Spinal cord (tissue), 10 donors: ENCODE measurements around the gene TFF2. TPM values are rescaled to one million over a fixed set of nuclear protein-coding genes. Genes with fewer than 3 reads are reported as not detected.
A peak's percentile ranks its signal among the peaks of the same experiment; 100 is the strongest.

Experiments
- DNase-seq, 6 donors: peaks; one replicate each; pipeline versions ENCODE4 v3.0.0 to v3.0.0-alpha.2; 2013 to 2015; ENCODE audit warnings: low spot score in 6 of 6, low read depth in 4 of 6
- H3K27ac ChIP-seq: one replicate; pipeline ENCODE4 v1.5.1; 2013; ENCODE audit warnings: low read depth, low read length, control low read depth
- H3K27me3 ChIP-seq: one replicate; pipeline ENCODE4 v1.6.1; 2013; ENCODE audit warnings: low read length; ENCODE audit not compliant: control insufficient read depth, insufficient read depth
- H3K36me3 ChIP-seq: one replicate; pipeline ENCODE4 v1.6.1; 2013; ENCODE audit warnings: low read length; ENCODE audit not compliant: control insufficient read depth, insufficient read depth
- H3K4me1 ChIP-seq: one replicate; pipeline ENCODE4 v1.6.1; 2013; ENCODE audit warnings: low read length; ENCODE audit not compliant: control insufficient read depth, insufficient read depth
- H3K4me3 ChIP-seq: one replicate; pipeline ENCODE4 v1.5.1; 2013; ENCODE audit warnings: low read depth, low read length, control low read depth
- H3K9me3 ChIP-seq: one replicate; pipeline ENCODE4 v1.6.1; 2013; ENCODE audit warnings: low read length; ENCODE audit not compliant: control insufficient read depth, insufficient read depth
- WGBS: methylation state at CpG from one replicate; pipeline ENCODE4 v1.1.5; 2013; ENCODE audit warnings: missing lambda C conversion rate; ENCODE audit not compliant: insufficient coverage; 5-methylcytosine and 5-hydroxymethylcytosine counted together
- polyA plus RNA-seq, 2 donors: library from polyadenylated mRNA; unstranded; fragments of 120-200 nt; gene quantifications; one replicate each; pipeline ENCODE4 v1.2.1, GENCODE V29; 2013; ENCODE audit not compliant: insufficient read length in 2 of 2
- total RNA-seq, 2 donors: library from RNA; depleted of rRNA in 1 of 2; stranded (reverse); fragments of 120-200 nt in 1 of 2; fragments of >200 nt in 1 of 2; gene quantifications; one replicate each; pipeline versions ENCODE4 v1.2.3 to v1.2.4, GENCODE V29; 2013 to 2014
- donor health status: healthy.

Gene TFF2
- total and polyA plus RNA-seq, 4 donors: not detected

DNA sequence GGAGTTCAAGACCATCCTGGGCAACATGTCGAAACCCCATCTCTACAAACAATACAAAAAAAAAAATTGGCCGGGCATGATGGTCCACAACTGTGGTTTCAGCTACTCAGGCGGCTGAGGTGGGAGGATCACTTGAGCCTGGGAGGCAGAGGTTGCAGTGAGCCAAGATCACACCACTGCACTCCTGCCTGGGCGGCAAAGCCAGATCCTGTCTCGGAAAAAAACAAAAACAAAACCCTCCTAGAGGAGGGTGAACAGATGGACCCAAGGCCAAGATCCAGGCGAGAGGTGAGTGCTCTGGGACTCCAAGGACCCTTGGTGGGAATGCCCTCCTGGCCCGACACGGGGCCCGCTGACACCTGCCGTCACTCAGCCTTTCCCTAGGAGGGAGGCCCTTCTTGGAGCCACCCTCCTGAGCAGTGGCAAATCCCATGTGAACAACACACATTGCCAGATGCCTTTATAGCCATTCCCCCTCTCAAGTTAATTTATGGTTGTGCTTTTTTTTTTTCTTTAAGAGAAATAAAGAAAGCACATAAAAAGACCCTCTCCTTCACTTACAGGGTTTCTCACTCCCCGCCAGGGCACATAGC is 380 bp downstream of the TFF2 start:
- no peak overlapping the region for H3K27ac ChIP-seq
- no peaks in the 10 kb centered on the region for H3K9me3 ChIP-seq
- peaks cover 12% of the 10 kb centered on the region for H3K4me1 ChIP-seq
- H3K4me3 ChIP-seq: no peak overlapping the region
- DNase-seq: peak in 1 of 6 donors; percentile 6
- WGBS: 54% methylated on average over 6 of the region's 11 CpGs
- H3K27me3 ChIP-seq: no peaks in the 10 kb centered on the region
- no peaks in the 10 kb centered on the region for H3K36me3 ChIP-seq

DNA sequence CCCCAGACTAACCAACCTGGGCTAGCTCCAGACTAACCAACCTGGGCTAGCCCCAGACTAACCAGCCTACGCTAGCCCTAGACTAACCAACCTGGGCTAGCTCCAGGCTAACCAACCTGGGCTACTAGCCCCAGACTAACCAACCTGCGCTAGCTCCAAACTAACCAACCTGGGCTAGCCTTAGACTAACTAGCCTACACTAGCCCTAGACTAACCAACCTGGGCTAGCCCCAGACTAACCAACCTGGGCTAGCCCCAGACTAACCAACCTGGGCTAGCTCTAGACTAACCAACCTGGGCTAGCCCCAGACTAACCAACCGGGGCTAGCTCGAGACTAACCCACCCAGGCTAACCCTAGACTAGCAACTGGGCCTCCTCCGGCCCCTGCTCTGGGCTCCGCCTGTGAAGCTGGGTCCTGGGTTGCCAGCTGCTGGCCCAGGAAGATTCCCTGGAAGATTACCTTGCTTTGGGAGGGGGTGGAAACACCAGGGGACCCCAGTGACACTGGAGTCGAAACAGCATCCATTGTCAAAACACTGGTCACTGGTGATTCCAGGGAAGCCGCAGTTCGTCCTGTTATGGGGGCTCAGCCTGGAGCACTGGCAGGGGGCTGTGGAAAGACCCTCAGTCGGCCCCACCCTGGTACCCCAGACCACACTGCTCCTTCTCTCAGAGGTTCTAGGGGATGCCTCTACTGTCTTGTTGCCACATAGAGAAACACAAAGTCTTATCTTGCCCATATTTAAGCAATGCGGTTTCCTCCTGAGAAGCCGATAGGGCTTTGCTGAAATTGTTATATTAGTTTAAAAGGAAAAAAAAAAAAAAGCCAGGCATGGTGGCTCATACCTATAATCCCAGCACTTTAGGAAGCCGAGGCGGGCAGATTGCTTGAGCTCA is 1.1 kb downstream of the TFF2 start:
- 87% methylated on average over 10 of the region's 14 CpGs for WGBS
- no peak for DNase-seq
- H3K27me3 ChIP-seq: no peaks in the 10 kb centered on the region

DNA sequence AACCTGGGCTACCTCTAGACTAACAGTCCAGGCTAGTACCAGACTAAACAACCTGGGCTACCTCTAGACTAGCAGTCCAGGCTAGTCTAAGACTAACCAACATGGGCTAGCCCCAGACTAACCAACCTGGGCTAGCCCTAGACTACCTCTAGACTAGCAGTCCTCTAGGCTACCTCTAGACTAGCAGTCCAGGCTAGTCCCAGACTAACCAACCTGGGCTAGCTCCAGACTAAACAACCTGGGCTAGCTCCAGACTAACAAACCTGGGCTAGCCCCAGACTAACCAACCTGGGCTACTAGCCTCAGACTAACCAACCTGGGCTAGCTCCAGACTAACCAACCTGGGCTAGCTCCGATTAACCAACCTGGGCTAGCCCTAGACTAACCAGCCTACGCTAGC is 2.0 kb downstream of the TFF2 start:
- Histone ChIP-seq H3K36me3 (no peaks in the 10 kb centered on the region), H3K9me3 (no peaks in the 10 kb centered on the region), H3K27ac (no peak overlapping the region), H3K4me1 (peaks cover 15% of the 10 kb centered on the region), H3K27me3 (no peaks in the 10 kb centered on the region), H3K4me3 (no peak overlapping the region)
- DNase-seq: no peak
- 100% methylated on average over 2 of the region's 2 CpGs for WGBS

More for the DNA sequence above, 1.1 kb downstream of the TFF2 start:
- Histone ChIP-seq H3K4me1 (peaks cover 12% of the 10 kb centered on the region), H3K27ac (no peak overlapping the region), H3K9me3 (no peaks in the 10 kb centered on the region), H3K36me3 (no peaks in the 10 kb centered on the region), H3K4me3 (no peak overlapping the region)

DNA sequence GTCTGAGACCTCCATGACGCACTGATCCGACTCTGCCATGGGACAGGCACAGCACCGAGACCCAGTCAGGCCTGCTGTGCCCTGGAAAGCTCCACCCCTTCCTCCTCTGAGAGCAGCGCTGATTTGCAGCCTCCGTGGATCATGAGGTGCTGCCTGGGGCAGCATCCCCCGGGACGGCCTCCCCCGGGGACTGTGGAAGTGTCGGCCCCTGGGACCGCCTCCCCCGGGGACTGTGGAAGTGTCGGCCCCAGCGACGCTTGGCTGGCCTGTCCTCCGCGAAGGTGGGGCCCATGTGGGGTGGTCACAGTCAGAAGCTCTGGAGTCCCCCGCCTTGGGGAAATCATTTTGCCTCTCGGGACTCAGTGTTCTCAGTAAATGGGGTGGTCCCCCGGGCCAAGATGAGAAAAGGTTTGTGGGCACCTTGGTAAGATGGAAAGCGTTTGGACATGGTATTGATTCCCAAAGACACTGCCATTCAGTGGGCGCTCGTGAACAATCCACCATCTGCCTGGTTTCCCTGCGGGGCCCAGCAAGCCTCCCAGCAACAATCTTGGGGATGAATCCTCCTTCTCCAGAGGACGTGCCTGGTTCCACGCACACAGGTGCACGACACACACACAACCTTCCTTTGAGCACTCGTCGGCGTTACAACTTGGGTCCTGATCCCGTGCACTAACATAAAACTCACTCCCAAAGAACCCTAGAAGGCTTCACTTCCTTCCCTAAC is 3.0 kb downstream of the TFF2 start:
- Histone ChIP-seq H3K36me3 (no peaks in the 10 kb centered on the region), H3K4me3 (no peak overlapping the region), H3K4me1 (peaks cover 15% of the 10 kb centered on the region), H3K27ac (no peak overlapping the region), H3K9me3 (no peaks in the 10 kb centered on the region), H3K27me3 (no peaks in the 10 kb centered on the region)
- DNase-seq: no peak
- 92% methylated on average over 30 of the region's 30 CpGs for WGBS

DNA sequence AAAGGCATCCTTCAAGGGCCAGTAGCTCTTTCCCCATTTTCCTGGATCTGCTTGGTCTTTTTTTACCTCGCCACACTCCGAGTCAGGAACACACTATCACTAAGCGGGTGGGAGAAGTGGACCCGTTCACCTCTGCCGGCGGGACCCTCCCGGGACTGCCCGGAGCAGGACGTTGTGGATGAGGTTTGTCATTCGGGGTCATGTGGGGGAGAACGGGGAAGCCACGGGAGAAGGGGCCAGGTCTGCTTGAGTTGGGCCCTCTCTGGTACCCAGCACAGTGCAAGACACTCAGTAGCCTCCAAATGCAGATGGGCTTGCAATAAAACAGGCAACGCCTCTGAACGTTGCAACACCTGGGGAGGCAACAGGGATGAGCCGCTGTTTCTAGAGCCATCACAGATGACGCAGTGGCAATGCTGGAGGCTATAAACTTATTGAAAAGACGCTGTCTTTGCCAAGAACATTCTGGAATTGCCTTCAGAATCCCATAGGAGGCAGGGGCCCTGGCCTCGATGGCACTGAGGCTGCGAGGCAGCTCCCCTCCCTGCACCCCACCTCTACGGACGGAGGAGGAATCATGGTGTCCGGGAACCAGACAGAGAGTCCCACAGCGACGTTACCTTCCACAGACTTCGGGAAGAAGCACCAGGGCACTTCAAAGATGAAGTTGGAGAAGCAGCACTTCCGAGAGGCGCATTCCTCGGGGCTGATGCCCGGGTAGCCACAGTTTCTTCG is 3.8 kb downstream of the TFF2 start:
- 90% methylated on average over 29 of the region's 30 CpGs for WGBS
- Histone ChIP-seq H3K27me3 (no peaks in the 10 kb centered on the region), H3K27ac (no peak overlapping the region), H3K9me3 (no peaks in the 10 kb centered on the region), H3K4me3 (no peak overlapping the region), H3K36me3 (no peaks in the 10 kb centered on the region), H3K4me1 (peaks cover 15% of the 10 kb centered on the region)
- no peak for DNase-seq

DNA sequence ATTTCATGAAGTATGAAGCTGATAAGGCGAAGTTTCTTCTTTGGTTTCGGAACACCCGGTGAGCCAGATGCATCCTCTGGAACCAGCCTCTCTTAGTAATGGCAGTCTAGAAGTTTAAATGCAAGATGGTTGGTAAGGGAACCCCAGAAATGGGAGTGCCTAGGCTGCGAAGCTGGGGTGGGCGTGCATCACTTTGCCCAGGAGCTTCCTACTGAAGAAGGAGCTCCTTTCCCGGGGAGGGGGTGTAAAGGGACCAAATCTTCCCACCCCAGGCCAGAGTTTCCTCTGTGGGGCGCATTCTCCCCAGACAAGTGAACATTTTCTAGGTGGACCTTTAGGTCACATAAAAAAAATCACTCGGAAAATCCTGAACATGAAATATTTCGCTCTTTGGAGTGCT is 4.4 kb downstream of the TFF2 start:
- WGBS: 93% methylated on average over 7 of the region's 9 CpGs
- H3K4me1 ChIP-seq: peaks cover 15% of the 10 kb centered on the region
- H3K27me3 ChIP-seq: no peaks in the 10 kb centered on the region
- no peak overlapping the region for H3K4me3 ChIP-seq
- no peak for DNase-seq
- no peaks in the 10 kb centered on the region for H3K9me3 ChIP-seq
- no peak overlapping the region for H3K27ac ChIP-seq
- no peaks in the 10 kb centered on the region for H3K36me3 ChIP-seq

DNA sequence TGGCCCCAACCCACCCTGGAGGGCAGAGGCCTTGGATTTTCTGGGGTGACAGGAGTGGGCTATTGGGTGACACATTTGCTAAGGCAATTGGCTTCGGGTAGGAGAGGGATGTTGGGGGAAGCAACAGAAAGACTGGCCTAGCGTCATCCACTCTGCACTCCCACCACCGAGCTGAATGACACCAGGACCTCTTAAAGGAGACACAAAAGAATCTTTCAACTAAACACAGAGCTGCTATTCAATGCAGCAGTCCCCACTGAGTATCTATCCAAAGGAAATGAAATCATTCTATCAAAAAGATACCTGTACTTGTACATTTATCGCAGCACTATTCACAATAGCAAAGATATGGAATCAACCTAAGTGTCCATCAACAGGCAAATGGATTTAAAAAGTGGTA is 6.2 kb downstream of the TFF2 start:
- Histone ChIP-seq H3K36me3 (no peaks in the 10 kb centered on the region), H3K9me3 (no peaks in the 10 kb centered on the region), H3K4me1 (peaks cover 3% of the 10 kb centered on the region), H3K27ac (no peak overlapping the region), H3K27me3 (no peaks in the 10 kb centered on the region), H3K4me3 (no peak overlapping the region)
- WGBS: 47% methylated on average over 2 of the region's 4 CpGs
- peak in 1 of 6 donors; percentile 14 for DNase-seq

DNA sequence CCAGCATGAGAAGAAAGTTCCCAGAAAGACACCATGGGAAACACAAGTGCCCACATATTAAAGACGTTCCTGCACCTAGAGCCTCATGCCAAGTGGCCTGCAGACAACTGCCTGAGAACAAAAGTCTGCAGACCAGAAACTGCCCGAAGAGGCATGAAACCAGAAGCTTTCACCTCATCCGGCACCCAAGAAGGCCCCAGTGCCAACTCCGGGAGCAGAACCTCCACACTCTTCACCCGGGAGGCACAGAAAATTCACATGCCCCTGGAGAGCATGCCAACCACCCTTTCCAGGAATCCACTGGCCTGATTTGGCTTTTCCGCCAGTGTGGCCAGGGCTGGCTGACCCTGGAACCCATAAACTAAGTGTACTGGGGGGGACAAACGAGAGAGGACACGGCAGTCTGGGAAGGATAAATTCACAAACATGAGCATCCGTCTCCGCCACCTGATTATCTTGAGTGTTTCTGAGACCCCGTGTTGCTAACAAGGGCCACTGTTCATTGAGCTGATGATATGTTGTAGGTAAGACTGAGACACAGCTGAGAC is 6.8 kb downstream of the TFF2 start:
- no peak for DNase-seq
- no peaks in the 10 kb centered on the region for H3K9me3 ChIP-seq
- WGBS: 85% methylated on average over 11 of the region's 11 CpGs

DNA sequence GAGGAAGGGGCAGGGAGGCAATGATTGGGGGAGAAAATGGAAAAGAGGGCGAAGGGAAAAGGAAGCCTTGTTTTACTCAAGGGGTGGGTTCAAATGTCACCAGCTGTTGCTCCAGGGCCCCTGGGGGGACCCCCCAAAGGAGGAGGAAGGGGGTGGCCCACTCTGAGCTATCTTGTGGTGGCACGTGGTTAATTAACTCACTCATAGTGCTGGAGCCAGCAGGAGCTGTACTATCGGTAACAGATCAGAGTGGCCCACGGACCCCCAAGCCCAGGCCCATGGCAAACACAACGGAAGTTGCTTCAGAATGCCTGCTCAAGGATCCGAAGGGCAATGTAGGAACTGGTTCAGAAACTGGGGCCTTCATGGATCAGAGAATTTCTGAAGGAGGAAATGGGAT is 7.2 kb downstream of the TFF2 start:
- no peak overlapping the region for H3K4me3 ChIP-seq

More for the DNA sequence above, 6.8 kb downstream of the TFF2 start:
- Histone ChIP-seq H3K36me3 (no peaks in the 10 kb centered on the region), H3K4me1 (peaks cover 4% of the 10 kb centered on the region), H3K27me3 (no peaks in the 10 kb centered on the region), H3K27ac (no peak overlapping the region), H3K4me3 (no peak overlapping the region)

More for the DNA sequence above, 7.2 kb downstream of the TFF2 start:
- no peak for DNase-seq
- Histone ChIP-seq H3K9me3 (no peaks in the 10 kb centered on the region), H3K4me1 (peaks cover 9% of the 10 kb centered on the region), H3K36me3 (no peaks in the 10 kb centered on the region), H3K27ac (no peak overlapping the region), H3K27me3 (no peaks in the 10 kb centered on the region)
- WGBS: 88% methylated on average over 6 of the region's 6 CpGs
